Activated T-helper 1 cell treated with anti-CD3 and anti-CD28 coated beads, Interleukin-12 subunit alpha, Interleukin-12 subunit beta, Interleukin-2, Interleukin-4 antibody, amounts not matched to agents 30 ng/mL and 10 ng/mL and 1 ng/mL, durations not matched to agents 14 hours and 24 hours and 36 hours (primary cell): Measurements from ENCODE around the gene LILRA6. TPM values are rescaled to one million over a fixed set of nuclear protein-coding genes. Genes with fewer than 3 reads are reported as not detected.
"Not testable (repeated sequence)": the region's sequence is repeated elsewhere in the genome, so short reads cannot be mapped to it uniquely, and the experiment has no call there.

Source experiments
- DNase-seq: peaks from one replicate; pipeline ENCODE4 v3.0.0; 2021; ENCODE audit warnings: low spot score
- H3K27ac Mint-ChIP-seq: one replicate; pipeline ENCODE4 v1.8.0; 2021; ENCODE audit warnings: mild to moderate bottlenecking, mixed read lengths
- H3K27me3 Mint-ChIP-seq: one replicate; pipeline ENCODE4 v1.8.0; 2022; ENCODE audit warnings: mild to moderate bottlenecking, moderate library complexity, mixed read lengths; ENCODE audit not compliant: insufficient read depth
- H3K36me3 Mint-ChIP-seq: one replicate; pipeline ENCODE4 v1.8.0; 2021; ENCODE audit warnings: low read depth, mixed read lengths
- H3K4me1 Mint-ChIP-seq: one replicate; pipeline ENCODE4 v1.8.0; 2021; ENCODE audit warnings: low read depth, mixed read lengths
- H3K4me3 Mint-ChIP-seq: one replicate; pipeline ENCODE4 v1.8.0; 2021; ENCODE audit warnings: mild to moderate bottlenecking, moderate library complexity, mixed read lengths
- H3K9me3 Mint-ChIP-seq: one replicate; pipeline ENCODE4 v1.8.0; 2021; ENCODE audit warnings: mixed read lengths
- intact Hi-C: fragments of 100-400 bp; cut with micrococcal nuclease; formaldehyde crosslinking; loops from one replicate; pipeline ENCODE4 v1.15.1; 2024
- total RNA-seq: library from RNA; stranded (reverse); gene quantifications from 2 replicates; pipeline ENCODE4 v1.2.3, GENCODE V29; 2022

Gene LILRA6
- total RNA-seq, result 0.27 and 0.36 TPM in 2 replicates

DNA sequence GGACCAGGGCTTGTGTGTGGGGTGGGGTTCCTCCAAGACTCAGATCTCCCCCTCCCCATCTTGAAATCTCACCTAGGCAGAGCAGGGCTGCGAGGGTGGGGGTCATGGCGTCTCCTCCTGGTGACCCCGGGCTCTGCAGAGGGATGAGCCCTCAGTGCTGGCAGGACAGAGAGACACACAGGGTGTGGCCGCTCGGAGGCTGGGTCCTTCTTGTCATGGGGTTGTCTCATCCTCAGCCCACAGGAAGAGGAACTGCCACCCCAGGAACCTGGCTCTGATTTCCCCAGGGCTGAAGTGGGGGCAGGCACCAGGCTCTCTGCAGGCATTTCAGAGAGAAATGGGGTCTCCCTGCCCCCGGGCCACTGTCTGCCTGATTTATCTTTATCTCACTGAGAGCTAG, at the start of gene LILRA6:
LILRA6 (minus strand) TSS at position 145 of the 400 bp plus-strand sequence.
- H3K27ac Mint-ChIP-seq, intact Hi-C loops, H3K36me3 Mint-ChIP-seq, H3K9me3 Mint-ChIP-seq, DNase-seq, H3K4me3 Mint-ChIP-seq, H3K4me1 Mint-ChIP-seq: not testable (repeated sequence)
- peaks cover 12% of the 10 kb centered on the region for H3K27me3 Mint-ChIP-seq

DNA sequence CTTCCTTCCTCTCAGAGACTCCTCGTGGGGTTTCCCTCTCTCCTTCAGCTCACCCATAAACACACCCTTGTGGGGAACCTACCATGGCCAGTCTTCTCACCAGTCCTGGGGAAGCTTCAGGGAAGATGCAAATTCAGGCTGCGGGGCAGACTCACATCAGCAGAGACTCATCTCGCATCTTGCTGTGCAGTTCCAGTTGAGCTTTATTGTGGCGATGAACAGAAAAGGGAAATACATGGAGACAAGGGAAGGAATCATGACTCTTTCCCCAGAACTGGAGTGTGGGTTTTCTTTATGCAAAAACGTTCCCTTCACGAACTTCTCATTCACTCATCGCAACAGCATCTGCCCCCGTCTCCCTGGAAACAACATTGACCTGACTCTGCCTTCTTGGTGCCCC, 46.6 kb upstream of the LILRA6 start:
- H3K27me3 Mint-ChIP-seq, intact Hi-C loops: not testable (repeated sequence)

DNA sequence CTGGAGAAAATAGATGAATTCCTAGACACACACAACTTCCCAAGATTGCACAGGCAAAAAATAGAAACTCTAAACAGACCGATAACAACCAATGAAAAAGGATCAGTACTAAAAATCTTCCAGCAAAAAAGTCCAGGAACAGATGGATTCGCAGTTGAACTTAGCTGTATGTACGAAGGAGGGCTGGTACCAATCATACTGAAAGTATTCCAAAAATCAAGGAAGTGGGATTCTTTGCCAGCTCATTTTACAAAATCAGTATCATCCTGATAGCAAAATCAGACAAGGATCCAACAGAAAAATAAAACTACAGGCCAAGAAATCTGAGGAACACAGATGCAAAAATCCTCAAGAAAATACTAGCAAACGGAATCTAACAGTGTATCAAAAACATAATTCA, 44.9 kb upstream of the LILRA6 start:
- Mint-ChIP-seq H3K36me3 (no peaks in the 10 kb centered on the region), H3K27me3 (peaks cover 11% of the 10 kb centered on the region), H3K4me1 (peaks cover 7% of the 10 kb centered on the region), H3K4me3 (no peak overlapping the region), H3K9me3 (no peaks in the 10 kb centered on the region), H3K27ac (no peak overlapping the region)
- intact Hi-C loops, result no loop called here
- no peak for DNase-seq

More for the DNA sequence above, 46.6 kb upstream of the LILRA6 start:
- H3K4me3 Mint-ChIP-seq, H3K4me1 Mint-ChIP-seq, H3K27ac Mint-ChIP-seq, H3K36me3 Mint-ChIP-seq, H3K9me3 Mint-ChIP-seq, DNase-seq: not testable (repeated sequence)

DNA sequence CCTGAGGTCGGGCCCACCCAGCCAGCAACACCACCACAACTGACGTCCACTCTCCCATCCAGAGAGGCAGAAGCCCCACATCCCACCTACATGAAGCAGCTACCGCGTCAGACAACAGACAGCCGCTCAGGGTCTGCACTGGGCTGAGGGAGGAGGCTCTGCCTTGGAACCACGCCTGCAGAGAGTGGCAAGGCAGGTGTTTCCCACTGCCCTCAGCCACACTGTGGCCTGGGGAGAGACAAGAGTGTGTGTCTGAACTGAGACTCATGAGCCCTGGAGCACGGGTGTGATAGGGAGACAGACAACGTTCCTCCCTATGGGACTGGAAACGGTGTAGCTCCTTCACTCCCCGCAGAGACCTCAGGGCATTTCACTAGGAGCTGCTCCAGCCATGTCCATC, 43.7 kb upstream of the LILRA6 start:
- H3K36me3 Mint-ChIP-seq, DNase-seq, intact Hi-C loops, H3K27ac Mint-ChIP-seq, H3K4me1 Mint-ChIP-seq, H3K9me3 Mint-ChIP-seq, H3K4me3 Mint-ChIP-seq: not testable (repeated sequence)
- peaks cover 16% of the 10 kb centered on the region for H3K27me3 Mint-ChIP-seq

DNA sequence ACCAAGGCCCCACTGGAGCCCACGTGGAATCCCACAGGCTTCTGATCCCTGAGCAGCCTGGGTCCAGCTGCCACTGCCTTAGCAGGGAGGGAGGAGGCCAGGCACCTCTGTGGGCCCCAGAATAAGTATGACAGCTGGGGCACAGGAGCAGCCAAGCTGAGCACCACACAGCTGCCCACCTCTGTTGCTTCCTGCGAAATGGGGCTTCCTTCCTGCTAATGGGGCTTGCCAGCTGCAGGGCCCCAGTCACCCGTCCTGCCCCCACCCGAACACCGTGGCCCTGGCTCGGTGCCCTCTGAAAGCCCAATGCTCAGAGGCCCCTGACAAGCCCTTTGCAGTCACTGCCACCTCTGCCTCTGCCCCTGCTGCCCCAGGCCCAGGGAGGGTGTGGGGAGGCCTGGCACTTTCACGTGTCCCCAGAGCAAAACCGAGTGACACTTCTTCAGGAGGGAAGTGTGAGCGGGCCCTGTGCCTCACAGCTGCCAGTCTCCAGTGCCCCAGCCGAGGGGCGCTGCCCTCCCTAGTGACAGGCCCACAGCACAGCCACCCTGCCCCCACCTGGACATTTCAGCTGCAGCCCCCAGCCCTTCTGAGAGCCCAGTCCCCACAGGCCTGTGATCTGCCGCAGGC, 43.0 kb upstream of the LILRA6 start:
- intact Hi-C loops, H3K36me3 Mint-ChIP-seq, H3K4me1 Mint-ChIP-seq, DNase-seq, H3K4me3 Mint-ChIP-seq, H3K9me3 Mint-ChIP-seq, H3K27ac Mint-ChIP-seq: not testable (repeated sequence)
- peaks cover 22% of the 10 kb centered on the region for H3K27me3 Mint-ChIP-seq

DNA sequence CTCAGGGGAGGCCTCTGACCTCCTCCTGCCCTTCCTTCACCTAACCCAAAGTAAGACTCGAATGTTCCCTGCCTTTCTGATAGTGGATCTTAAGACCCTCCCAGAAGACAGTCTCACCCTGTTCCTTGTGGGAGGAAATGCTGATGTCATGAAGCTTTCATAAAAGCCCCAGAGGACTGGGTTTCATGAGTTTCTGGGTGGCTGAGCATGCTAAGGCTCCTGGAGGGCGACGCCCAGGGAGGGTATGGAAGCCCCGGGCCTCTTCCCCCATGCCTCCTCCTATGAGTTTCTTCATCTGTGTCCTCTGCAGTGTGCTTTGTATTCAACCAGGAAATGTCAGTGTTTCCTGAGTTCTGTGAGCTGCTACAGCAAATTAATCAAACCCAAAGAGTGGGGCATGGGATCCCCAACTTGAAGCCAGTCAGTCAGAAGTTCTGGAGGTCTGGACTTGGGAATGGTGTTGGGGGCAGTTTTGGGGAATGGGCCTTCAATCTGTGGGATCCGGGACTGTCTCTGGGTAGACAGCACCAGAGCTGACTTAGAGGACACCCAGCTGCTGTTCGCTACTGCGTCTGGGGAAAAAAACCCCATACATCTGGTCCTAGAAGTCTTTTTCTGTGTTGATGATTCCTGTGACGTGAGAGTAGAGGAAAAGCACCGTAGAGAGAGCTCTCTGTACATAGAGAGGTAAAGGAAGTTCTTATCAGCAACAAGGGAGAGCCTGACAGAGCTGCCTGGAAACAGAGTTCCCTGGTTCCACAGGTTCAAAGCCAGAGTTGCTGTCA, 40.3 kb upstream of the LILRA6 start:
- Mint-ChIP-seq H3K27me3 (peaks cover 27% of the 10 kb centered on the region), H3K36me3 (no peaks in the 10 kb centered on the region), H3K27ac (no peak overlapping the region), H3K4me1 (peaks cover 7% of the 10 kb centered on the region), H3K9me3 (no peaks in the 10 kb centered on the region), H3K4me3 (no peak overlapping the region)
- DNase-seq, result no peak
- intact Hi-C loops, result no loop called here

DNA sequence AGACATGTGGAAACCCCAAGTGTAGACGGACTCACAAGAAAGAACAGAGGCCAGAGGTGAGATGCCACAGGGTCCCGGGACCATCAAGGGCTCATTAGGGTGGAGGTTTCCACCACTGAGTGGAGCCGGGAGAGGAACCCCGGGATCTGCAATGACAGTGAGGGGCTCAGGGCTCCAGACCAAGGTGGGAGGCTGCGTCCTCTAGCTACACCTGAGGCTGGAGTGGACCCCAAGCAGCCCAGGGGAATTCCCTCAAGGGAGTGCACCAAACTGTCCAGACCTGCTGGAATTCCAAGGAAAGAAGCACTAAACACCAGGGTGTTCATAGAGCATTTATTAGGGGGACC, 39.1 kb upstream of the LILRA6 start:
- H3K27me3 Mint-ChIP-seq, result peaks cover 25% of the 10 kb centered on the region
- H3K9me3 Mint-ChIP-seq, DNase-seq, H3K4me1 Mint-ChIP-seq, H3K27ac Mint-ChIP-seq, H3K36me3 Mint-ChIP-seq, intact Hi-C loops, H3K4me3 Mint-ChIP-seq: not testable (repeated sequence)

DNA sequence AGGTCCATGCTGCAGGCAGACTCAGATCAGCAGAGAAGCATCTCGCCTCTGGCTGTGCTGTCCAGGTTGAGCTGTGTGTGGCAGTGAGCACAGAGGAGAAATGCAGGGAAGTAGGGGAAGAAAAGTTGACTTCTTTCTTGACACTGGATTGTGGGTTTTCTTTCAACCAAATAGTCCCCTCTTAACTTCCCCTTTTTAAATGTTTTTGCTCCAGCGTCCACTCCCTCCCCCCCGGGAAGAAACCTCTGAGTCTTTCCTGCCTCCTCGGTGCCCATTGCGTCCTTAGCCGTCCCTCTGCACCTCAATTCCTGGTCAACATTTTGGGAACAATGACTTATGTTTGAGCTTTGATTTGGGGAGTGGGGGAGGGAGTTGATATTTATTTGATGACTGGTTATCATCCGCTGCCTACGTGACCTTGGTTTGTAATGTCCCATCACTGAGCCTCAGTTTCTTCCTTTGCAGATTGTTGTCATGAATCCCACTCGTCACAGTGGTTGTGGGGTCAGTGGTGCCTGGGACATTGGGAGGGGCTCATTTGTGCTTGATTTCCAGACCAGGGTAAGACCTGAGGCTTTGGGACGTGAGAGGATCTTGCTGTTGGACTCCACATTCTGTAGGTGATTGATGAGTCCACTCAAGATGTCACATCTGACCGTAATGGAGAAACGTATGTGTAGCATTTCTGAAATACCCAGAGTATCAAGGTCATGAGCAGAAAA, 38.6 kb upstream of the LILRA6 start, which contains the start of gene LILRB2:
LILRB2 (minus strand) TSS at position 104 of the 722 bp plus-strand sequence. CDS start 614 bp downstream, outside the sequence.
- Mint-ChIP-seq H3K4me3 (no peak within 1 kb of the TSS), H3K27ac (no peak within 1 kb of the TSS), H3K27me3 (peaks cover 25% of the 10 kb centered on the region), H3K4me1 (peaks cover 7% of the 10 kb centered on the region), H3K36me3 (no peaks in the 10 kb centered on the region), H3K9me3 (no peaks in the 10 kb centered on the region)
- no peak for DNase-seq
- intact Hi-C loops, result no loop called here

DNA sequence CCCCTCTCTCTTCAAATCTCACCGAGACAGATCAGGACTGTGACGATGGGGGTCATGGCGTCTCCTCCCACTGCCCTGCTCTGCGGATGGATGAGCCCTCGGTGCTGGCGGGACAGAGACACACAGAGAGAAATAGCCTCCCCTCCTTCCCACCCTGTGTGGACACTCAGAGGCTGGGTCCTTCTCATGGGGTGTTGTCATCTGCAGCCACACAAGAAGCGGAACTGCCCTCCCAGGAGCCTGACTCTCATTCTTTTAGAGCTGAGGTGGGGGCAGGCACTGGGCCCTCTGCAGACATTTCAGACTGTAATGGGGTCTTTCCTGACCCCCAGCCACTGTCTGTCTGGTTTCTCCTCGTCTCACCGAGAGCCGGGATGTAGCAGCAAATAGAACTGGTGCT, 37.9 kb upstream of the LILRA6 start:
- intact Hi-C loops, DNase-seq, H3K4me3 Mint-ChIP-seq, H3K27ac Mint-ChIP-seq, H3K4me1 Mint-ChIP-seq, H3K36me3 Mint-ChIP-seq, H3K9me3 Mint-ChIP-seq: not testable (repeated sequence)
- H3K27me3 Mint-ChIP-seq, result peaks cover 25% of the 10 kb centered on the region

DNA sequence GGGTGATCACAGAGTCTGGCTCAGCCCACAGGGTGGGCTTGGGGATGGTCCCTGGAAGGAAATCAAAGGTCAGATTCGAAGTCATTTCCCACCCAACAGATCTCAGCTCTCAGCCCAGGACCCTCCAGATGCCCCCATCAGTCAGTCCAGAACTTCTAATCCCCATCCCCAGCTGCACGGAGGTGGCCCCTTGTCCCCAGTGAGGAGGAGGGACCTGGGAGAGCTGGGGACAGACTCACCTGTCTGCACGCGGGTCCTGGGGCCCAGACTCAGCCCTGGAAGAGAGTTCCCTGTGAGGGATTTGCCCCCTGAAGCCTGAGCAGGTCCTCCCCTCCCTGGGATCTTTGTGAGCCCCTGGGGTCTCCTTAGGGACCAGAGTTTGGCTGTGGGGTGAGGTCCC, 37.4 kb upstream of the LILRA6 start:
- H3K4me3 Mint-ChIP-seq, H3K4me1 Mint-ChIP-seq, H3K27ac Mint-ChIP-seq, H3K36me3 Mint-ChIP-seq, H3K9me3 Mint-ChIP-seq, intact Hi-C loops, DNase-seq: not testable (repeated sequence)
- peaks cover 25% of the 10 kb centered on the region for H3K27me3 Mint-ChIP-seq

DNA sequence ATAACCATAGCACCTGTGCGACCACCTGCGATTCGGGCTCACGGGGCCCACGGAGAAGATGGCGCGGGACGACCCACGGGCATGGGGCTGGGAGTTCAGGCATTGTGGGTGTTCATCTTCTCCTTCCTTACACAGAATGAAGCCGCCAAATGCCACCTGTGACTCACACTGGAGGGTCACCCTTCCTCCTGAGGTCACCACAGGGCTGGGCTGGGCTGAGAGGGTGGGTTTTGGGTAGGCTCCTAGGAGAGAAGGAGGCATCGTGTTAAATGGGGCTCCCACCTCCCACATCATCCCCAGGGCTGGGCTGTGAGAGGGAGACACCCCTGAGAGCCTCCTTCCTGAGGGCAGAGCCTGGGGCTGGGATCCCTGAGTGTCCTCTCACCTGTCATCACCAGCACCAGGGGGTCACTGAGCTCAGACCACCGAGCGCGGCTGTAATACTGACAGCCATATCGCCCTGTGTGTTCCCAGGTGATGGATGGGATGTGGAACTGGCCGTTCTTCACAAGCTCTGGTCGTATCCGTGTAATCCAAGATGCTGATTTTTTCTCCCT, 36.9 kb upstream of the LILRA6 start:
- DNase-seq, result no peak
- peaks cover 7% of the 10 kb centered on the region for H3K4me1 Mint-ChIP-seq
- H3K36me3 Mint-ChIP-seq, result no peaks in the 10 kb centered on the region
- no peaks in the 10 kb centered on the region for H3K9me3 Mint-ChIP-seq
- intact Hi-C loops, result no loop called here
- H3K4me3 Mint-ChIP-seq, result no peak overlapping the region
- no peak overlapping the region for H3K27ac Mint-ChIP-seq
- peaks cover 19% of the 10 kb centered on the region for H3K27me3 Mint-ChIP-seq

DNA sequence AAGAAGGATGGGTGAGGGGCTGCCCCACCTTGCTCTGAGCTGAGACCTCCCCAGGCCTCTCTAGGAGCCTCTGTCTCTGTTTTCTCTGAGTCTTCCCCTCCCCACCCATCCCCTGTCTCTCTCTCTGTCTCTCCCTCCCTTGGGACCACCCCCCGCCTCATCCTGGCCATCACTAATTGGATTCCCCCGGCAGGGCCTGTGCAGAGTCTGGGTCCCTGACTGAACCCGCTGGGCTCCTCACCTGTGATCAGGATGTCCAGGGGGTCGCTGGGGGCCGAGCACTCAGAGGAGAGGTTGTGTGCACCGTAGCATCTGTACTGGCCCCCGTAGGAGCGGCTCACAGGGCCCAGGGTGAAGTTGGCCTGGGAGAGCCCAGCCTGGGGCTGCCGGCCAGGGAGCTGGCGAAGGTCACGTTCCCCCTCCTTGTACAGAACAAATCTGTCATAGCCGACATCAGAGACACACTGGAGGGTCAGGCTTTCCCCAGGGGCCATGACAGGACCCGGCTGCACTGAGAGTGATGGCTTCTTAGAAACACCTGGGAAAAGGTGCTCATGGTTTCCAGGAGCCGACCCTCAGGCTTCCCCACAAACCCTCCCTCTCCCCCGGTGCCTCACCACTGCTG, 36.1 kb upstream of the LILRA6 start:
- H3K36me3 Mint-ChIP-seq, H3K4me1 Mint-ChIP-seq, H3K9me3 Mint-ChIP-seq, H3K4me3 Mint-ChIP-seq, H3K27ac Mint-ChIP-seq, intact Hi-C loops, DNase-seq: not testable (repeated sequence)
- H3K27me3 Mint-ChIP-seq, result peaks cover 18% of the 10 kb centered on the region
